Superior temporal gyrus (tissue), 1 donor: ENCODE results near the gene OTOS.

Experiments
- DNase-seq: peaks from one replicate; pipeline ENCODE4 v3.0.0-alpha.2; 2016; ENCODE audit errors: extremely low spot score

OTOS gene

GRCh38 chr2:240167588-240167880 lies 27.1 kb upstream of the OTOS start:
- DNase-seq, result no peak

DNA sequence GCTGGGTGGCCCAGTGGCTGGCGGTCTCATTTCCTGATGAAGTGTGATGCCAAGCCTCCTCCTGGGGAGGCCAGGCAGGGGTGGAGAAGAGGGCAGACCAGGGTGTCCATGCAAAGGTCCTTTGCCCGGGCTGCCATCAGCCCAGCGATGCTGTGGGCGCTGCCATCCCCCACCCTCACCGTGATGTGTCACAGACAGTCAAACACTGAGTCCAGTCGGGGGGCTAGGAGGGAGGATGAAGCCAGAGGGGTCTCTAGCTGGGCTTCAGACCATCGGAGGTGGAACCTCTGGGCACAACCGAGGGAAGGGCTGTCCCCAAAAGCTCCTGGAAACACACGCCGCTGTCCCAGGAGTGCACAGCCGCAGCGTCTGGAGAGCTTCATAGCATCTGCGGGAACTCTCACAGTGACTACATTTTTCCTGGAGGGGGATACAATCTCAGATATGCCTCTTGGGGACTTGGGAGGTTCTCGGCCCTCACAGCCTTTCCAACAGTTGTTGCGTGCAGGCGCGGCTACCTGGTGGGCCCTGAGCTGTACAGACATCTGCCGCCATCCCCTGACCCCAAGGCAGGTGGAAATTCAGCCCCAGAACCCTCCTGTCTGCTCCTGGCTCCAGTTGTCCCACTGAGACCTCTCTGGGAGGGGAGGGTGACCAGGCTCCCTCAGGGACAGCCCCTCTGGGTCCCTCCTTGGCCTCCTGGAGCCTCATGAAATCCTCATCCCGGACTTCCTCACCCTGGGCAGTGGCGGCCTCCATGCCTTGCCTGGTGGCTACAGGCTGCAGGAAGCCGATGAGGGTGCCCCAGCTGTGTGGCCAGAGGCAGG lies 26.5 kb upstream of the OTOS start:
- DNase-seq, result no peak

- no peak for DNase-seq
These were observed 25.7 kb upstream of the OTOS start for GRCh38 chr2:240166191-240166590.

DNA sequence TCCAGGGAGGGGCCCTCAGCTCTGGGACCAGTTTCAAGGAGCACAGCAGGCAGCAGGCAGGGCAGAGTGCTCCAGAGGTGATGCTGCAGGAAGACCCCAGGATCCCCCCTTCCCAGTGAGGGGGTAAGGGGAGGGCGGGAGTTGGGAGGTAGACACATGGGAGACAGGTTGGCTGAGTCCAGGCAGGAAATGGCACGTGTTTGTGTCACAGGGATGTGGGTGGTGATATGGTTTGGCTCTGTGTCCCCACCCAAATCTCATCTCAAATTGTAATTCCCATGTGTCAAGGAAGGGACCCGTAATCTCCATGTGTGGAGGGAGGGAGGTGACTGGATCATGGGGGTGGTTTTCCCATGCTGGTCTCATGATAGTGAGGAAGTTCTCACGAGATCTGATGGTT lies 25.2 kb upstream of the OTOS start:
- no peak for DNase-seq

GRCh38 chr2:240165034-240165433 lies 24.6 kb upstream of the OTOS start:
- no peak for DNase-seq

DNA sequence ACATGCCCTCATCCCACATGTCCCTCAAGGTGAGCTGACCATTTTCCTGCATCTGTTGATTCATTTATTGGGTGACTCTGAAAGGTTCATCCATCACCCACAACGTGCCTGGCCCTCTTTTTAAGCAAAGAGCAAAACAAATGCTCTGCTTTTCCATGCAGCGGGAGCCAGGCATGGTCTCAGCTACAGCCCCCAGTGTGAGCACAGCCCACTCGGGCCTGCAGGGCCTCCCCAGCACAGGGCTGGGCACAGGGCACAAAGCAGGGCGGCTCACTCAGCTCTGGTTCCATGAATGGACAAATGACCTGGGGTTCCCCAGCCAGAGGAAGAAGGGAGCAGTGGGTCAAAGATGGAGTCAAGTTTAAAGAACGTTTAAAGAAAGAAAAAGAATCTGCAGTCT lies 24.1 kb upstream of the OTOS start:
- no peak for DNase-seq

DNA sequence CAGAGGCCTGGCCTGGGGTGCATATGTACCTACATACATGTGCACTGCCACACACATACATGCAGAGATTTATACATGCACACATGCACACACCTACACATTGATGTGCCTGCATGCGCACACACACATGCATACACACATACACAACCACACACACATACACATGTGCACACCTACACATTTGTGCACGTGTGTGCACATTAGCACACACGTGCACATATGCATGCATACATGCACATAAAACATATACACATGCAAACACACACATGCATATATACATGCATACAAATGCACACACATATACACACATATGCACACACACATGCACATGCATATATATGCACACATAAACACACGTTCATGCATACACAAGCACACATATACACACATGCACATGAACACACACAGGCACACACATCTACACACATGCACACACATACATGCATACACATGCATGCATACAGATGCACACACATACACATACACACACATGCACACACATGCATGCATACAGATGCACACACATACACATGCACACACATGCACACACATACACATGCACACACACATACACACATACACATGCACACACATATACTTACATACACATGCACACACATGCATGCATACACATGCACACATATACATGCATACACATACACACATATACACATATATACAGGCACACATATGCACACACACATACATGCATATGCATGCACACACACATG lies 23.6 kb upstream of the OTOS start:
- no peak for DNase-seq

- DNase-seq, result no peak
These were observed 22.7 kb upstream of the OTOS start for GRCh38 chr2:240162939-240163714.

DNA sequence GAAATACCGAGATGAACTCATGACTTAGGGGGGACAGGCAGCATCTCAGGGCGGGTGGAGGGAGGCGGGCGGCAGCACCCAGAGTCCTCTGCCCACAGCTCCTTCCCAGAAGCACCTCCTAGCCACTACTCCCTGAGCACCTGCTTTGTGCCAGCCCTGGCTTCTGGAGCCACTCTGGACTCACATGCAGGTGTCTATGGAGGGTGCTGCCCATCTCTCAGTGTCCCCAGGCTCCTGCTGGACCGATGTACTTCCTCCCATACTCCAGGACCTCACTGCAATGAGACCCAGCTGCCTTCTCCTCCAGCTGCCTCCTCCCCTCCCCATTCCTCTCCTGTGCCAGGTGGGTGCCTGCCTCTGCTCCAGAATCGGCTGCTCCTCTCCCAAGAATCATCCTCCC lies 22.1 kb upstream of the OTOS start:
- no peak for DNase-seq

- no peak for DNase-seq
These were observed 21.6 kb upstream of the OTOS start for GRCh38 chr2:240162032-240162431.

- DNase-seq, result no peak
These were observed 20.8 kb upstream of the OTOS start for GRCh38 chr2:240161087-240161750.

GRCh38 chr2:240160291-240161086 lies 20.0 kb upstream of the OTOS start:
- no peak for DNase-seq

DNA sequence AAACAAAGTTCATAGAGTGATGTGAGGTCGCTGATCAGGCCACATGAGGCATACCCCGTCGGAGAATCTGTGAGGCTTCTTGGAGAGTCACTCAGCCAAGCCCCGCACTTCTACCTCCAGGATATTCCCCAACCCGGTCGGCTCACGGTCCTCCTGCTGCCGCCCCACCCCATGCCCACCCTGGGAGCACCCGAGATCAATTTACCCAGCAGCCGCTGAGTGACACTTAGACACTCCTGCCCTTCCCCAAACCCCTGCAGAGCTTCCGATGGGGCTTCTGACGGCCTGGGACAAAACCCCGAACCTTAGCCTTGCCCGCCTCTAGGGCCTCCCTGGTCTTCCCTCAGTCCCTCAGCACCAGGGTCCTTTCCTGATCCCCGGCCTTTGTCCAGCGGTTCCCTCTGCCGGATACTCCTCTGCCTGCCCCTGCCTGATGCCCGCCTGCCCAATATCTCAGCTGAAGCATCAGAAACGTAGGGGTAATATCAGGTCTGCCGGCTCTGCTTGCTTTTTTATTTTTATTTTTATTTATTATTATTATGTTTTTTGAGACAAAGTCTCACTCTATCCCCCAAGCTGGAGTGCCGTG lies 18.9 kb upstream of the OTOS start:
- no peak for DNase-seq

DNA sequence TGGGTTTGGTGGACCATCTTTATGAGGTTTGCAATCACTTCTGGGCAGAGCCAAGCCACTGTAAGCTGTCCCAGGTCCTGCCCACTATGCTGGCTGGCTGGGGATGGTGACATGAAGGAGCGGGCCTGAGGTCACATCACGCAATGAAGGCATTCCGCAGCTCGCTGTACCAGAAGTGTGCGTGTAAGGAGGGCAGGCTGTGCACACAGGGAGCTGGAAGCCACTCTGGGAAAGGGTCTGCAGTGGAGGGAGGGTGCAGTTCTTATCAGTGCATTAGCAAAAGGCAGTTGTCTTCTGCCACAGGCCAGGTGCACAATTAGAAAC lies 16.7 kb upstream of the OTOS start:
- no peak for DNase-seq

DNA sequence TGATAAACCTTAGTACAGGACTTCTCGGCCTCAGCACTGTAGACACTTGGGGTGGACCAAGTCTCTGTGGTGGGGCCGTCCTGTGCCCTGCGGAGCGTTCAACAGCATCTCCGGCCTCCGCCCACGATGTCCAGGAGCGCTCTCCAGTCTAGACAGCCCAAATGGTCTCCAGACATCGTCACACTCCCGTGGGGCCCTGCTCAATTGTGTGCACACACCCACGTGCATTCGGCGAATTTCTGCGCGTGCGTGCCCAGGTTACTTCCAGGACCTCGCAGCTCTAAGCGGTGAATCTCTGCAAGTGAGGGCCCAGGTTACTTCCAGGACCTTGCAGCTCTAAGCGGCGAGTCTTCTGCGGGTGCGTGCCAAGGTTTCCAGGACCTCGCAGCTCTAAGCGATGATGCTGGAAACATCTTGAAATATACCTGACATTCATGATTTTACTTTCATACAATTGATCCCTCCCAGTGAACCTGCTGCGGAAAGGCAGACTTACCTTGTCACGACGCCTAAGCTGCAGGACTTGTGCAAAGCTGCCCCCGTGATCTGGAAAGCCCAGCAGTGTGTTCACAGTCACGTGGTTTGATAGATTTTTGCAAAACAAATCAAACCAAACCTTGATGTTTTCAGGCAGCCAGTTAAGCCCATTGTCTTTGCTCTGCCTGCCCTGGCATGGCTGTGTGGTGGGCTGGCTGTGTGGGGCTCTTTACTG lies 16.1 kb upstream of the OTOS start:
- no peak for DNase-seq

DNA sequence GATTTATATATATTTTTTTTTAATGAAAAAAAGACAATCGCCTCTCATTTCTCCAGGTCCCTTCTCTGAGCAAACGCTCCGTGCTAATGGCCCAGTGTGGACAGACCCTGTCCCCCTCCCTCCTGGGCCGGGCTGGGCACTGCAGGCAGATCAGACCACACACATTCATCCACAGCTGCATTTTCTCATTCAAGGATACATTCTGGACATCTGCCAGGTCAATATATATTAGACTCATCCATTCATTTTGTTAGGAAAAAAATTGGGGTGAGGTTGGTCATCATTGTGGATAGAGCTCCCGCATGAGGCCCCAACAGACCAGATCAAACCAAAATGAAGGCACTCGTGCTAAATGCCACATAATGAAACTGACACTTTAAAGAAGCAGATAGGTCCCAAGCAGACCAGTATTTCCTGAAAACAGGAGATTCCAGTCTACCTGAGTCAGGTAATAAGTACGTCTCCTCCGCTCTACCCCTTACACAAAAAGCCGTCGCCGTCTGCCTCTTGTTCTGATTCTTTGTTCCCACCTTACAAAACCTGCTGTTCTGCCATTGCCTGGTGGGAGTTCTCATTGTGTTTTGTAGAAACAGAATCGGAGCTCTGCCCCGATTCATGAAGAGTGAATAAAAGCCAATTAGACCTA lies 15.4 kb upstream of the OTOS start:
- no peak for DNase-seq

DNA sequence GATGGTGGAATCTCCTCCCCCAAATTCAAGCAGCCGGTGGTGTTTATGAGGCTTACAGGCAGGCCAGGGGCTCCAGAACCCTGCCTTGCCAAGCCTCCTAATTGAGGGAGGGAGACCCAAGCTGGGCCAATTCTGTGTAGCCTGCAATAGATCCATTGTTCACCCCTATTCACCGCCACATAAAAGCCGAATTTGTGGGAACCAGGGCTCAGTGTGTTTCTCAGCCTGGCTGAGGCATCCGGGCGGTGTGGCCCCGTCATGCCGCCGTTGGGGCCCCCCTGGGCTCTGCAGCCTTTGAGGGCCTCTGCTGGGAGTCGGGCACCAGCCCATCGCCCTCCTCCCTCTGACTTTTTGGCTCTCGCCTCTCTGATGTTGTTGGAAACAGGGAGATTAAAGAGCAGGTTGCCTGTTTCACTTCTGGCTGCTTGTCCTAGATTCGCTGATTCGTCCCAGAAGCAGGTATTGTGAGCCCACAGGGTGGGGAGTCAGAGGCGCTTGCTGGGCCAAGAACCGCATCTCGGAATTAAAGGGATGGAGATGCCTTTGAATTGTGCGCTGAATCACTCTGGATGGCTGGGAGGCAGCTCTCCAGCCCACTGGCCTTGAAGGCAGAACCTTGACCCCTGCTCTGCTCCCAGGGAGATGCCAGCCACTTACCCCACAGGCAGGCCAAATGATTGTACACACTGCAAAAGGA lies 14.7 kb upstream of the OTOS start:
- DNase-seq, result peak; percentile 29

DNA sequence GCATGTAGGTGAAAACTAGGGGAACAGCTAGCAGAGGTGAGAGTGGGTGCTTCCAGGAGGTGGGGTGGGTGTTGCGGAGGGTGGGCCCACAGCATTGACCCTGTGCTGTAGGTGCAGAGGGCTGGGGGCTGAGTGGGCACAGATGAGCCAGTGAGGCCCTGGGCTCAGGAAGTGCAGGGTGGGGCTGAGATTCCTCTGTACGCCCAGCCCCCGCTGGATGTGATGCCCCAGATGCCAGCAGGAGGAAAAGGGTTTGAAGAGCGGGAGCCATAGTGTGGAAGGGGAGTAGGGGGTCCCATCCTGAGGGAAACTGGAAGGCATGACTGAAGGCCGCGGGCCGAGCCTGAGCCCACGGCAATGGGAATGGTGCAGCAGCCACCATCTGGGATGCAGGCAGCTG lies 14.1 kb upstream of the OTOS start:
- no peak for DNase-seq

DNA sequence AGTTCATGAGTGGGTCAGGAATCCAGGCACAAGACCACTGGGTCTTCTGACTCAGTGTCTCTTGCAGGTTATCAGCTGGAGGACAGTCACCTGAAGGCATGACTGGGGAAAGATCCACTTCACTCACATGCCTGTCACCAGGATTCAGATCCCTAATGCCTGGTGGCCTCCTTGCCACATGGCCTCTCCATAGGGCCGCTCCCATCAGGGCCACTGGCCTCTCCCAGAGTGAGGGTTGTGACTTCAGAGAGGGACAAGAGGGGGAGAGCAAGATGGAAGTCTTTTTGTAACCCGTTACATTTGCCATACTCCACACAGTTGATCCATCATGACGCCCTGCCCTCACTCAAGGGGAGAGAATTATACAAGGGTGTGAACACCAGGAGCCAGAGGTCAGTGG lies 13.0 kb upstream of the OTOS start:
- DNase-seq, result no peak
